Neural cell (in vitro differentiated cells): ENCODE measurements around the gene TSPAN19. TPM values are rescaled to one million over a fixed set of nuclear protein-coding genes. Genes with fewer than 3 reads are reported as not detected.

Source experiments
- H2AFZ ChIP-seq: fragments of 200-600, 300-800 bp; sonication (generic), shearing (Covaris generic); 2 replicates; pipeline ENCODE4 v1.6.0; 2014; ENCODE audit warnings: low read depth, mild to moderate bottlenecking, antibody characterized with exemption, low read length, moderate library complexity
- H3F3A ChIP-seq: fragments of 200-600 bp; shearing (Covaris generic); 2 replicates; pipeline ENCODE4 v1.6.1; 2016; ENCODE audit warnings: mild to moderate bottlenecking, moderate library complexity, mixed read lengths, antibody characterized with exemption, low read length; ENCODE audit not compliant: insufficient read depth, poor library complexity, severe bottlenecking
- H3K27ac ChIP-seq: fragments of 200-600, 300-800 bp; sonication (generic), shearing (Covaris generic); 2 replicates; pipeline ENCODE4 v1.5.1; 2014; ENCODE audit warnings: mild to moderate bottlenecking, low read length, moderate library complexity
- H3K27me3 ChIP-seq: fragments of 300-800, 200-600 bp; sonication (generic), shearing (Covaris generic); 2 replicates; pipeline ENCODE4 v1.6.0; 2014; ENCODE audit warnings: mild to moderate bottlenecking, low read depth, low read length, moderate library complexity; ENCODE audit not compliant: insufficient read depth
- H3K36me3 ChIP-seq: fragments of 300-800, 200-600 bp; sonication (generic), shearing (Covaris generic); 2 replicates; pipeline ENCODE4 v1.5.1; 2014; ENCODE audit warnings: mild to moderate bottlenecking, antibody characterized with exemption, low read length, moderate library complexity; ENCODE audit not compliant: insufficient read depth
- H3K4me2 ChIP-seq: fragments of 300-800, 200-600 bp; sonication (generic), shearing (Covaris generic); 2 replicates; pipeline ENCODE4 v1.6.0; 2014; ENCODE audit warnings: mild to moderate bottlenecking, low read length
- H3K4me3 ChIP-seq: fragments of 300-800, 200-600 bp; sonication (generic), shearing (Covaris generic); 2 replicates; pipeline ENCODE4 v1.5.1; 2014; ENCODE audit warnings: mild to moderate bottlenecking, low read length, moderate library complexity
- H3K79me2 ChIP-seq: fragments of 200-600 bp; shearing (Covaris generic); replicated peaks from 2 replicates; pipeline ENCODE4 v1.6.0; 2014; ENCODE audit warnings: mild to moderate bottlenecking, low read length, moderate library complexity; ENCODE audit not compliant: insufficient read depth
- H3K9ac ChIP-seq: fragments of 300-800, 200-600 bp; sonication (generic), shearing (Covaris generic); 2 replicates; pipeline ENCODE4 v1.6.1; 2016; ENCODE audit warnings: mild to moderate bottlenecking, low read length, mixed read lengths
- H3K9me2 ChIP-seq: fragments of 200-600 bp; shearing (Covaris generic); 2 replicates; pipeline ENCODE4 v1.6.1; 2016; ENCODE audit warnings: mild to moderate bottlenecking, low read length, mixed read lengths; ENCODE audit not compliant: insufficient read depth
- H3K9me3 ChIP-seq: fragments of 200-600, 300-800 bp; sonication (generic), shearing (Covaris generic); 2 replicates; pipeline ENCODE4 v1.6.1; 2016; ENCODE audit warnings: mild to moderate bottlenecking, mixed run types, low read length, moderate library complexity, mixed read lengths
- H4K20me1 ChIP-seq: fragments of 200-600 bp; shearing (Covaris generic); 2 replicates; pipeline ENCODE4 v1.6.1; 2016; ENCODE audit warnings: mild to moderate bottlenecking, mixed run types; ENCODE audit not compliant: insufficient read depth
- EP300 ChIP-seq: fragments of 450-650 bp; conservative IDR thresholded peaks from 2 replicates; pipeline ENCODE4 v1.6.1; 2014; ENCODE audit warnings: antibody characterized with exemption, mild to moderate bottlenecking, moderate library complexity; ENCODE audit not compliant: poor library complexity, severe bottlenecking
- EZH2 ChIP-seq: fragments of 200-600, 300-800 bp; shearing (Covaris generic), sonication (generic); IDR thresholded peaks from 2 replicates; pipeline ENCODE4 v1.6.1; 2014; ENCODE audit warnings: antibody characterized with exemption, low read length, borderline replicate concordance, mild to moderate bottlenecking; ENCODE audit not compliant: insufficient read depth, poor library complexity, severe bottlenecking
- MXI1 ChIP-seq: fragments of 450-650 bp; conservative IDR thresholded peaks from 2 replicates; pipeline ENCODE4 v1.6.1; 2014; ENCODE audit warnings: antibody characterized with exemption, mild to moderate bottlenecking; ENCODE audit not compliant: poor library complexity, severe bottlenecking
- POLR2AphosphoS5 ChIP-seq: IDR thresholded peaks from 2 replicates; pipeline ENCODE4 v1.6.1; 2012
- RAD21 ChIP-seq: fragments of 450-650 bp; conservative IDR thresholded peaks from 2 replicates; pipeline ENCODE4 v1.6.1; 2014; ENCODE audit warnings: antibody characterized with exemption, mild to moderate bottlenecking, moderate library complexity
- SMC3 ChIP-seq: fragments of 450-650 bp; conservative IDR thresholded peaks from 2 replicates; pipeline ENCODE4 v1.6.1; 2014; ENCODE audit warnings: antibody characterized with exemption, mild to moderate bottlenecking, moderate library complexity; ENCODE audit not compliant: poor library complexity
- TAF1 ChIP-seq: IDR thresholded peaks from 2 replicates; pipeline ENCODE4 v1.6.1; 2012; ENCODE audit warnings: low read depth
- polyA plus RNA-seq: library from polyadenylated mRNA; depleted of rRNA; stranded (reverse); fragments of >200 nt; gene quantifications from 2 replicates; pipeline ENCODE4 v1.2.3, GENCODE V29; 2014
- TF ChIP-seq, protein P1 (sequence below): fragments of 450-650 bp; IDR thresholded peaks from 2 replicates; pipeline ENCODE4 v1.5.1; 2014; ENCODE audit warnings: antibody characterized with exemption, mild to moderate bottlenecking, moderate library complexity; ENCODE audit not compliant: poor library complexity, severe bottlenecking
- TF ChIP-seq, protein P2 (sequence below): IDR thresholded peaks from 2 replicates; pipeline ENCODE4 v1.6.1; 2012; ENCODE audit warnings: borderline replicate concordance

The TSPAN19 gene
- polyA plus RNA-seq, 1 donor from 2014 or later, result 3.5 TPM

DNA sequence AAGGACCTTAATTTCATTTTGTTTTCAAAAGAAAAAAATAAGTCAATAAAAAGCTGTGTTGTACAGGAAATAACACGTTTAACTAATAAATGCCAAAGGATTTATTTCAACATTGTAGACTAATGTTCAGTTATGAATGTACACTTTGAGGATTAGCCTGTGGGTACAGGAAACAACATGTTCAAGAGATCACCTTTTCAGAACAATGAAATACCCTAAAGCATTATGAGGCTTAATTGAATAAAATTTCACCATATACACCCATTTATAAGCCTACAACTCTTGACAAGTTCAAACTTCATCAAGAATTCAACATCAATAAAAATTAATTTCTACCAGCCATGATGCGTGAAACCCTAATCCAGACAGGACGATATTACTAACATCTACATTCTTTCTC is 66.9 kb downstream of the TSPAN19 start:
- no peak overlapping the region for H3K9ac ChIP-seq
- no peak overlapping the region for H3K4me2 ChIP-seq
- TF ChIP-seq EZH2 (no peak), POLR2AphosphoS5 (no peak), EP300 (no peak), TAF1 (no peak), RAD21 (no peak), MXI1 (no peak), SMC3 (no peak)
- TF ChIP-seq, protein P1, sequence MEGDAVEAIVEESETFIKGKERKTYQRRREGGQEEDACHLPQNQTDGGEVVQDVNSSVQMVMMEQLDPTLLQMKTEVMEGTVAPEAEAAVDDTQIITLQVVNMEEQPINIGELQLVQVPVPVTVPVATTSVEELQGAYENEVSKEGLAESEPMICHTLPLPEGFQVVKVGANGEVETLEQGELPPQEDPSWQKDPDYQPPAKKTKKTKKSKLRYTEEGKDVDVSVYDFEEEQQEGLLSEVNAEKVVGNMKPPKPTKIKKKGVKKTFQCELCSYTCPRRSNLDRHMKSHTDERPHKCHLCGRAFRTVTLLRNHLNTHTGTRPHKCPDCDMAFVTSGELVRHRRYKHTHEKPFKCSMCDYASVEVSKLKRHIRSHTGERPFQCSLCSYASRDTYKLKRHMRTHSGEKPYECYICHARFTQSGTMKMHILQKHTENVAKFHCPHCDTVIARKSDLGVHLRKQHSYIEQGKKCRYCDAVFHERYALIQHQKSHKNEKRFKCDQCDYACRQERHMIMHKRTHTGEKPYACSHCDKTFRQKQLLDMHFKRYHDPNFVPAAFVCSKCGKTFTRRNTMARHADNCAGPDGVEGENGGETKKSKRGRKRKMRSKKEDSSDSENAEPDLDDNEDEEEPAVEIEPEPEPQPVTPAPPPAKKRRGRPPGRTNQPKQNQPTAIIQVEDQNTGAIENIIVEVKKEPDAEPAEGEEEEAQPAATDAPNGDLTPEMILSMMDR, result no peak
- TF ChIP-seq, protein P2, sequence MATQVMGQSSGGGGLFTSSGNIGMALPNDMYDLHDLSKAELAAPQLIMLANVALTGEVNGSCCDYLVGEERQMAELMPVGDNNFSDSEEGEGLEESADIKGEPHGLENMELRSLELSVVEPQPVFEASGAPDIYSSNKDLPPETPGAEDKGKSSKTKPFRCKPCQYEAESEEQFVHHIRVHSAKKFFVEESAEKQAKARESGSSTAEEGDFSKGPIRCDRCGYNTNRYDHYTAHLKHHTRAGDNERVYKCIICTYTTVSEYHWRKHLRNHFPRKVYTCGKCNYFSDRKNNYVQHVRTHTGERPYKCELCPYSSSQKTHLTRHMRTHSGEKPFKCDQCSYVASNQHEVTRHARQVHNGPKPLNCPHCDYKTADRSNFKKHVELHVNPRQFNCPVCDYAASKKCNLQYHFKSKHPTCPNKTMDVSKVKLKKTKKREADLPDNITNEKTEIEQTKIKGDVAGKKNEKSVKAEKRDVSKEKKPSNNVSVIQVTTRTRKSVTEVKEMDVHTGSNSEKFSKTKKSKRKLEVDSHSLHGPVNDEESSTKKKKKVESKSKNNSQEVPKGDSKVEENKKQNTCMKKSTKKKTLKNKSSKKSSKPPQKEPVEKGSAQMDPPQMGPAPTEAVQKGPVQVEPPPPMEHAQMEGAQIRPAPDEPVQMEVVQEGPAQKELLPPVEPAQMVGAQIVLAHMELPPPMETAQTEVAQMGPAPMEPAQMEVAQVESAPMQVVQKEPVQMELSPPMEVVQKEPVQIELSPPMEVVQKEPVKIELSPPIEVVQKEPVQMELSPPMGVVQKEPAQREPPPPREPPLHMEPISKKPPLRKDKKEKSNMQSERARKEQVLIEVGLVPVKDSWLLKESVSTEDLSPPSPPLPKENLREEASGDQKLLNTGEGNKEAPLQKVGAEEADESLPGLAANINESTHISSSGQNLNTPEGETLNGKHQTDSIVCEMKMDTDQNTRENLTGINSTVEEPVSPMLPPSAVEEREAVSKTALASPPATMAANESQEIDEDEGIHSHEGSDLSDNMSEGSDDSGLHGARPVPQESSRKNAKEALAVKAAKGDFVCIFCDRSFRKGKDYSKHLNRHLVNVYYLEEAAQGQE, result no peak
- H3K27me3 ChIP-seq, result no peaks in the 10 kb centered on the region
- no peaks in the 10 kb centered on the region for H3K9me2 ChIP-seq
- no peaks in the 10 kb centered on the region for H3K9me3 ChIP-seq
- no peak overlapping the region for H3K4me3 ChIP-seq
- no peaks in the 10 kb centered on the region for H3F3A ChIP-seq
- H3K79me2 ChIP-seq, result no peaks in the 10 kb centered on the region
- H2AFZ ChIP-seq, result no peak overlapping the region
- H3K27ac ChIP-seq, result no peak overlapping the region
- H3K36me3 ChIP-seq, result no peaks in the 10 kb centered on the region
- no peaks in the 10 kb centered on the region for H4K20me1 ChIP-seq

Other genes starting within 250 kb of the TSPAN19 start
- 11.4 and 13.3 TPM in 2 replicates for gene SLC6A15, start 123.5 kb downstream of the TSPAN19 start, polyA plus RNA-seq
- 11.1 and 11.8 TPM in 2 replicates for gene LRRIQ1, start 74 bp upstream of the TSPAN19 start, polyA plus RNA-seq
- 0.43 TPM in 1 of 2 replicates, not detected in the other for gene ALX1, start 243.9 kb upstream of the TSPAN19 start, polyA plus RNA-seq